OCI-LY1 (cell line): ENCODE results near the gene FTCD.

Experiments
- H2AFZ ChIP-seq: fragments of 200-600 bp; sonication (generic), shearing (Covaris generic); 2 replicates; pipeline ENCODE4 v1.6.0; 2014; ENCODE audit warnings: antibody characterized with exemption, mild to moderate bottlenecking, low read length
- H3F3A ChIP-seq: fragments of 200-600 bp; sonication (generic), shearing (Covaris generic); 2 replicates; pipeline ENCODE4 v1.6.0; 2014; ENCODE audit warnings: mild to moderate bottlenecking, antibody characterized with exemption, low read length, moderate library complexity; ENCODE audit not compliant: insufficient read depth
- H3K27ac ChIP-seq: fragments of 200-600 bp; sonication (generic); 2 replicates; pipeline ENCODE4 v1.5.1; 2014; ENCODE audit warnings: low read length, mixed run types, mild to moderate bottlenecking, low read depth; ENCODE audit not compliant: poor library complexity, severe bottlenecking
- H3K27me3 ChIP-seq: fragments of 200-600 bp; sonication (generic); 2 replicates; pipeline ENCODE4 v1.6.0; 2014; ENCODE audit warnings: antibody characterized with exemption, mild to moderate bottlenecking, low read length, moderate library complexity; ENCODE audit not compliant: insufficient read depth
- H3K36me3 ChIP-seq: fragments of 200-600 bp; sonication (generic); 2 replicates; pipeline ENCODE4 v1.6.1; 2014; ENCODE audit warnings: mild to moderate bottlenecking, antibody characterized with exemption, low read length, moderate library complexity, mixed read lengths; ENCODE audit not compliant: insufficient read depth
- H3K4me1 ChIP-seq: fragments of 200-600 bp; sonication (generic); 2 replicates; pipeline ENCODE4 v1.5.1; 2014; ENCODE audit warnings: mild to moderate bottlenecking, low read length, moderate library complexity; ENCODE audit not compliant: insufficient read depth, severe bottlenecking
- H3K4me2 ChIP-seq: fragments of 200-600 bp; sonication (generic), shearing (Covaris generic); 2 replicates; pipeline ENCODE4 v1.6.1; 2014; ENCODE audit warnings: low read length
- H3K4me3 ChIP-seq: fragments of 200-600 bp; sonication (generic); 2 replicates; pipeline ENCODE4 v1.5.1; 2014; ENCODE audit warnings: low read length, low read depth, mild to moderate bottlenecking, mixed read lengths; ENCODE audit not compliant: poor library complexity, severe bottlenecking
- H3K79me2 ChIP-seq: fragments of 200-600 bp; shearing (Covaris generic); 2 replicates; pipeline ENCODE4 v1.6.1; 2016; ENCODE audit warnings: mixed run types, low read length, mixed read lengths; ENCODE audit not compliant: insufficient read depth
- H3K9ac ChIP-seq: fragments of 200-600 bp; sonication (generic), shearing (Covaris generic); 2 replicates; pipeline ENCODE4 v1.6.1; 2014; ENCODE audit warnings: mild to moderate bottlenecking, low read length, mixed read lengths
- H3K9me2 ChIP-seq: fragments of 200-600 bp; sonication (generic), shearing (Covaris generic); 2 replicates; pipeline ENCODE4 v1.6.1; 2014; ENCODE audit warnings: low read depth, mild to moderate bottlenecking, low read length, mixed read lengths
- H3K9me3 ChIP-seq: fragments of 200-600 bp; shearing (Covaris generic); 2 replicates; pipeline ENCODE4 v1.6.1; 2014; ENCODE audit warnings: low read length, mixed read lengths
- H4K20me1 ChIP-seq: fragments of 200-600 bp; sonication (generic), shearing (Covaris generic); 2 replicates; pipeline ENCODE4 v1.6.0; 2016; ENCODE audit warnings: mild to moderate bottlenecking, low read length; ENCODE audit not compliant: insufficient read depth
- EZH2 ChIP-seq: fragments of 200-600 bp; sonication (generic), shearing (Covaris generic); IDR thresholded peaks from 2 replicates; pipeline ENCODE4 v1.8.0; 2017; ENCODE audit warnings: borderline replicate concordance, mixed run types, mild to moderate bottlenecking, antibody characterized with exemption, low read length, moderate library complexity, mixed read lengths
- TF ChIP-seq, protein P1 (sequence below): fragments of 200-600 bp; sonication (generic), shearing (Covaris generic); IDR thresholded peaks from 2 replicates; pipeline ENCODE4 v1.5.1; 2017; ENCODE audit warnings: mild to moderate bottlenecking, antibody characterized with exemption, low read length, moderate library complexity, mixed read lengths

FTCD gene

DNA sequence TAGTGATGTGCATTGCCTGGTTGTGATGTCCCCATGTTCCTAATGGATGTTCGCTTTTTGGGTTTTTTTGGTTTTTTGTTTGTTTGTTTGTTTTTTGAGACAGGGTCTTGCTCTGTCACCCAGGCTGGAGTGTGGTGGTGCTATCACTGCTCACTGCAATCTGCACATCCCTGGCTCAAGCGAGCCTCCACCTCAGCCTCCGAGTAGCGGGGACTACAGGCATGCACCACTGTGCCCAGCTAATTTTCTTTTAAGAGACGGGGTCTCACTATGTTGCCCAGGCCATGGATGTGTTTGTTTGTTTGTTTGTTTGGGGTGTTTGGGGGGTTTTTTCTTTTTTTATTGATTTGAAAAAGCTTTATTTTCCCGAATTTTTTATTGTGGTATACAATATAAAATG is 55.4 kb downstream of the FTCD start:
- no peak overlapping the region for H3K4me2 ChIP-seq
- H3K9me3 ChIP-seq = peaks cover 4% of the 10 kb centered on the region; the same call in 1 of the 2 replicates
- no peaks in the 10 kb centered on the region for H3F3A ChIP-seq
- no peak overlapping the region for H3K4me3 ChIP-seq
- H3K9ac ChIP-seq = no peak overlapping the region
- no peaks in the 10 kb centered on the region for H3K27me3 ChIP-seq
- no peak overlapping the region for H2AFZ ChIP-seq
- no peaks in the 10 kb centered on the region for H3K9me2 ChIP-seq
- H3K79me2 ChIP-seq = no peaks in the 10 kb centered on the region
- no peaks in the 10 kb centered on the region for H3K4me1 ChIP-seq
- H3K36me3 ChIP-seq = no peaks in the 10 kb centered on the region
- H4K20me1 ChIP-seq = no peaks in the 10 kb centered on the region
- H3K27ac ChIP-seq = no peak overlapping the region
- TF ChIP-seq, protein P1, sequence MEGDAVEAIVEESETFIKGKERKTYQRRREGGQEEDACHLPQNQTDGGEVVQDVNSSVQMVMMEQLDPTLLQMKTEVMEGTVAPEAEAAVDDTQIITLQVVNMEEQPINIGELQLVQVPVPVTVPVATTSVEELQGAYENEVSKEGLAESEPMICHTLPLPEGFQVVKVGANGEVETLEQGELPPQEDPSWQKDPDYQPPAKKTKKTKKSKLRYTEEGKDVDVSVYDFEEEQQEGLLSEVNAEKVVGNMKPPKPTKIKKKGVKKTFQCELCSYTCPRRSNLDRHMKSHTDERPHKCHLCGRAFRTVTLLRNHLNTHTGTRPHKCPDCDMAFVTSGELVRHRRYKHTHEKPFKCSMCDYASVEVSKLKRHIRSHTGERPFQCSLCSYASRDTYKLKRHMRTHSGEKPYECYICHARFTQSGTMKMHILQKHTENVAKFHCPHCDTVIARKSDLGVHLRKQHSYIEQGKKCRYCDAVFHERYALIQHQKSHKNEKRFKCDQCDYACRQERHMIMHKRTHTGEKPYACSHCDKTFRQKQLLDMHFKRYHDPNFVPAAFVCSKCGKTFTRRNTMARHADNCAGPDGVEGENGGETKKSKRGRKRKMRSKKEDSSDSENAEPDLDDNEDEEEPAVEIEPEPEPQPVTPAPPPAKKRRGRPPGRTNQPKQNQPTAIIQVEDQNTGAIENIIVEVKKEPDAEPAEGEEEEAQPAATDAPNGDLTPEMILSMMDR = no peak
- TF ChIP-seq EZH2 = no peak

DNA sequence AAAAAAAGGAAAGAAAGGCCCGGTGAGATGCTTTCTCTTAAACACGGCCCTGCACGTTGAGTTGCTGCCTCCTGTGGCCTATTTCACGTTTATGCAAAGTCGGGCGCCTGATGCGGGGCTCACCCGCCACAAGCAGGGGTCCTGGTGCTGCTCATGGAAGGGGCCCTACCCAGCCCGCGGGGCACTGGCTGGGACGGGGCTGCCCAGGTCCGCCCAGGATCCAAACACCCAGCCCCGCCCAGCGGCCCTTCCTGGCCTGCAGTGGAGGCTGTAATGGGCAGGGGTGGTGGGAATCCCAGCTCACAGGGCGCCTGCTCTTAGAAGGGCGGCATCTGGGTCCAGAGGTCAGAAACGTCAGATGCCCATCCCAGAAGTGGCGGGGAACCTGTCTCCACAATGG is 55.9 kb downstream of the FTCD start:
- Histone ChIP-seq H3K4me3 (no peak overlapping the region), H3K27ac (no peak overlapping the region), H3K4me2 (no peak overlapping the region)

DNA sequence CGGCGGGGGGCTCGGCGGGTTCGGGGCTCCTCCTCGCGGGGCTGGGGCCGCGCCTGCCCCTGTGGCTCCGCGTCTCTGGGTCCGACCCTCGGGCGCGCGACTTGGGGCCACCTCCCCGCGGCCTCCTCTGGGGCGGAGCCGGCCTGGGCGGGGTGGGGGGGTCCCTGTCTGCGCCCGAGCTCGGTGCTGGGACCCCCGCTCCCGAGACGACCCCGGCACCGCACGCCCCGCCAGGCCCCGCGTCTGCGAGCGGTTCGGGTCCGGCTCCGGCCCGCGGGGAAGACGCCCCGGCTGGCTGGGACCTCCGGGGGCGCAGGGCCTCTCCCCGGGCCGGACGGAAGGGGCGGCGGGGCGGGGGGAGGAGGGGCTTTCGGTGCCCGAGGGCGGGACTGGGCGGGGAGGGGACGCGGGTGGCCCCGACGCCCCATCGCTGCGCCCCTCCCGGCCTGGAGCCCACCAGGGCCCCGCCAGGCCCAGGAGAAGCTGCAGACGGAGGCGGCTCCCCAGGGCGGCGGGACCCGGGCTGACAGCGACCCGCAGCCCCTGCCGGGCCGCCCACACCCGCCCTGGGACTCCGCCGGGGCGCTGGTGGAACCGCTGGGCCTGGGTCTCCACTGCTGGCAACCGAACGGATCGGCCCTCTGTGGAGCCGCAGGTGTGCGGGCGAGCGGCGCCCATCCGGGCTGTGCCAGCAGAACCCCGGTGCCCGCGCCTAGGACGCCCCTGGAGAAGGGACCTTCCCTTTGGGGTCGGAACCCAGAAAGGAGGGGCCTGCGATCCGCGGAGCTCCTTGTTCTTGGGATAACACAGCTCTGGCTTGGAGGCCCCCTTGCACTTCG is 56.9 kb downstream of the FTCD start:
- Histone ChIP-seq H3K9ac (no peak overlapping the region), H3K27ac (no peak overlapping the region), H3K4me1 (no peaks in the 10 kb centered on the region), H3K4me3 (no peak overlapping the region), H3K9me3 (no peaks in the 10 kb centered on the region; the same call in 1 of the 2 replicates), H3K4me2 (no peak overlapping the region), H3K79me2 (no peaks in the 10 kb centered on the region), H3K9me2 (no peaks in the 10 kb centered on the region), H3F3A (no peaks in the 10 kb centered on the region), H4K20me1 (no peaks in the 10 kb centered on the region), H3K27me3 (0 out of 2 replicates have a peak, but pooled peaks cover under 1% of the 10 kb centered on the region), H3K36me3 (no peaks in the 10 kb centered on the region), H2AFZ (no peak overlapping the region)
- TF ChIP-seq EZH2 = no peak
- TF ChIP-seq, protein P1 = no peak

More for the DNA sequence above, 55.9 kb downstream of the FTCD start:
- H4K20me1 ChIP-seq = no peaks in the 10 kb centered on the region
- no peaks in the 10 kb centered on the region for H3K27me3 ChIP-seq
- no peaks in the 10 kb centered on the region for H3F3A ChIP-seq
- H3K79me2 ChIP-seq = no peaks in the 10 kb centered on the region
- H3K36me3 ChIP-seq = no peaks in the 10 kb centered on the region
- no peaks in the 10 kb centered on the region for H3K9me2 ChIP-seq
- TF ChIP-seq EZH2 = no peak
- TF ChIP-seq, protein P1 = no peak
- no peak overlapping the region for H2AFZ ChIP-seq
- no peaks in the 10 kb centered on the region for H3K4me1 ChIP-seq
- peaks cover 4% of the 10 kb centered on the region; the same call in 1 of the 2 replicates for H3K9me3 ChIP-seq
- H3K9ac ChIP-seq = no peak overlapping the region
